Kidney epithelial cell (primary cell): ENCODE measurements around the gene MARCHF3. TPM values are rescaled to one million over a fixed set of nuclear protein-coding genes. Genes with fewer than 3 reads are reported as not detected.

Experiments
- DNase-seq: peaks from one replicate; pipeline ENCODE4 v3.0.0-alpha.2; 2010; ENCODE audit warnings: low read depth
- H3K27me3 ChIP-seq: 2 replicates; pipeline ENCODE4 v1.6.0; 2011; ENCODE audit warnings: low read length; ENCODE audit not compliant: control insufficient read depth, insufficient read depth
- H3K36me3 ChIP-seq: 2 replicates; pipeline ENCODE4 v1.5.1; 2011; ENCODE audit warnings: low read length; ENCODE audit not compliant: control insufficient read depth, insufficient read depth
- H3K4me3 ChIP-seq: 2 replicates; pipeline ENCODE4 v1.5.1; 2011; ENCODE audit warnings: low read depth, mild to moderate bottlenecking, control low read depth, low read length
- CTCF ChIP-seq: IDR thresholded peaks from 2 replicates; pipeline ENCODE4 v1.5.1; 2011; ENCODE audit warnings: mild to moderate bottlenecking, moderate library complexity, low read length, control low read depth, inconsistent platforms; ENCODE audit not compliant: insufficient read depth, poor library complexity, severe bottlenecking
- total RNA-seq: library from RNA; depleted of rRNA; stranded (reverse); fragments of >200 nt; gene quantifications from 2 replicates; pipeline ENCODE4 v1.2.3, GENCODE V29; 2015

Gene MARCHF3
- total RNA-seq, 1 donor from 2014 or later, result 0.46 TPM

GRCh38 chr5:126975796-126976195, 54.6 kb downstream of the MARCHF3 start:
- H3K36me3 ChIP-seq, result no peaks in the 10 kb centered on the region
- no peaks in the 10 kb centered on the region for H3K27me3 ChIP-seq
- no peak for TF ChIP-seq CTCF
- no peak for DNase-seq
- no peak overlapping the region for H3K4me3 ChIP-seq

GRCh38 chr5:126973193-126973592, 57.2 kb downstream of the MARCHF3 start:
- H3K27me3 ChIP-seq, result no peaks in the 10 kb centered on the region
- no peak for TF ChIP-seq CTCF
- no peak overlapping the region for H3K4me3 ChIP-seq
- H3K36me3 ChIP-seq, result no peaks in the 10 kb centered on the region
- DNase-seq, result no peak

GRCh38 chr5:126972062-126972895, 58.1 kb downstream of the MARCHF3 start:
- Histone ChIP-seq H3K36me3 (no peaks in the 10 kb centered on the region), H3K27me3 (no peaks in the 10 kb centered on the region), H3K4me3 (no peak overlapping the region)
- no peak for DNase-seq
- no peak for TF ChIP-seq CTCF

- Histone ChIP-seq H3K36me3 (no peaks in the 10 kb centered on the region), H3K4me3 (no peak overlapping the region), H3K27me3 (no peaks in the 10 kb centered on the region)
- no peak for TF ChIP-seq CTCF
- no peak for DNase-seq
Observed at GRCh38 chr5:126971455-126972031, 58.8 kb downstream of the MARCHF3 start.

GRCh38 chr5:126970517-126971017, 59.8 kb downstream of the MARCHF3 start:
- TF ChIP-seq CTCF, result no peak
- no peak for DNase-seq
- Histone ChIP-seq H3K27me3 (no peaks in the 10 kb centered on the region), H3K4me3 (no peak overlapping the region), H3K36me3 (no peaks in the 10 kb centered on the region)
